ENCODE measurements around the gene TTLL9.

Gene TTLL9

GRCh38 chr20:31992086-31992485 is 121.7 kb downstream of the TTLL9 start:
- ATAC-seq, result no peak
- TF ChIP-seq ZFP3 (CRISPR knock-in tag; IDR thresholded peaks at IDR 0.05) (no peak), ZC3H10 (CRISPR knock-in tag; IDR thresholded peaks at IDR 0.05) (no peak), RARB (CRISPR knock-in tag; IDR thresholded peaks at IDR 0.05) (no peak), ZFP30 (CRISPR knock-in tag; IDR thresholded peaks at IDR 0.05) (no peak), OSR1 (CRISPR knock-in tag; IDR thresholded peaks at IDR 0.05) (no peak), ZNF565 (CRISPR knock-in tag; conservative IDR thresholded peaks at IDR 0.05; ENCODE audit: low read depth) (no peak), TSHZ2 (CRISPR knock-in tag; IDR thresholded peaks at IDR 0.05) (no peak), POU6F1 (CRISPR knock-in tag; IDR thresholded peaks at IDR 0.05; ENCODE audit: borderline replicate concordance, low read depth) (no peak), TCF4 (CRISPR knock-in tag; IDR thresholded peaks at IDR 0.05; ENCODE audit: borderline replicate concordance) (no peak)
